HCT116 (cell line): ENCODE measurements around the gene ATG12. TPM values are rescaled to one million over a fixed set of nuclear protein-coding genes. Genes with fewer than 3 reads are reported as not detected.
A peak's percentile ranks its signal among the peaks of the same experiment; 100 is the strongest.

ENCODE experiments used
- ATAC-seq: fragments of 200-7000 bp; cut with Tn5 transposase; 2 replicates; pipeline ENCODE4 v1.9.1; 2020; ENCODE audit warnings: mild to moderate bottlenecking, moderate library complexity
- BruUV-seq: library from RNA; stranded (reverse); fragments of 400-500 nt; replicated peaks from 2 replicates; lab custom pipeline; 2021; lab: Mats Ljungman, UMichigan
- CTCF ChIA-PET: fragments of 300-600 bp; sonication (Branson Sonifier 250); formaldehyde crosslinking; loops from one replicate; lab custom pipeline; 2021; ENCODE audit warnings: antibody characterized with exemption; lab: Charles Lee
- POLR2A ChIA-PET: fragments of 300-600, 350-600 bp; sonication (Branson Sonifier 250); formaldehyde crosslinking; loops from one replicate; lab custom pipeline; 2021; ENCODE audit warnings: antibody characterized with exemption; lab: Charles Lee
- RAD21 ChIA-PET, 2 experiments: fragments of 300-600 bp; sonication (Branson Sonifier 250); formaldehyde crosslinking; loops; one replicate each; lab custom pipeline; 2023; ENCODE audit warnings: low total read pairs in 2 of 2; ENCODE audit not compliant: uncharacterized antibody in 2 of 2, unreplicated experiment in 2 of 2, low non-redundant PET in 1 of 2; lab: Charles Lee
- DNase-seq: peaks from one replicate; pipeline ENCODE4 v3.0.0-alpha.2; 2010; ENCODE audit warnings: low read depth, low spot score
- H2AFZ ChIP-seq: fragments of 200-600 bp; shearing (Covaris generic), sonication (generic); 2 replicates; pipeline ENCODE4 v1.6.1; 2017; ENCODE audit warnings: low read depth, mixed run types, mixed read lengths, antibody characterized with exemption, low read length; ENCODE audit not compliant: poor library complexity, severe bottlenecking
- H3K27ac ChIP-seq: 2 replicates; pipeline ENCODE4 v1.5.1; 2012; ENCODE audit warnings: low read depth, low read length
- H3K27me3 ChIP-seq: fragments of 200-600 bp; sonication (generic); 2 replicates; pipeline ENCODE4 v1.6.1; 2016; ENCODE audit warnings: mixed run types, low read length, mixed read lengths; ENCODE audit not compliant: insufficient read depth
- H3K36me3 ChIP-seq, 2 experiments: fragments of 200-500 bp in 1 of 2; fragments of 200-600 bp in 1 of 2; sonication (Bioruptor generic) in 1 of 2; sonication (generic) in 1 of 2; 2 replicates each; pipeline versions ENCODE4 v1.5.1 to v1.6.1; 2014 to 2016; ENCODE audit warnings: low read length in 2 of 2, inconsistent platforms in 1 of 2, mixed read lengths in 1 of 2, mixed run types in 1 of 2; ENCODE audit not compliant: insufficient read depth in 2 of 2, control insufficient read depth in 1 of 2
- H3K4me1 ChIP-seq, 2 experiments: fragments of 200-600 bp in 1 of 2; sonication (generic) in 1 of 2; 2 replicates each; pipeline versions ENCODE4 v1.5.1 to v1.6.1; 2012 to 2017; ENCODE audit warnings: low read length in 2 of 2, inconsistent platforms in 1 of 2, mild to moderate bottlenecking in 1 of 2, mixed read lengths in 1 of 2, mixed run types in 1 of 2, moderate library complexity in 1 of 2; ENCODE audit not compliant: insufficient read depth in 2 of 2, control insufficient read depth in 1 of 2
- H3K4me2 ChIP-seq: fragments of 200-600 bp; sonication (generic); 2 replicates; pipeline ENCODE4 v1.6.1; 2017; ENCODE audit warnings: mixed run types, low read length, mixed read lengths
- H3K4me3 ChIP-seq, 2 experiments: fragments of 200-600 bp in 1 of 2; sonication (generic) in 1 of 2; replicated peaks in 1 of 2; 2 replicates each; pipeline ENCODE4 v1.5.1; 2011 to 2016; ENCODE audit warnings: low read length in 2 of 2, control low read depth in 1 of 2, low read depth in 1 of 2, mild to moderate bottlenecking in 1 of 2, mixed read lengths in 1 of 2, mixed run types in 1 of 2
- H3K79me2 ChIP-seq: fragments of 200-600 bp; sonication (generic); 2 replicates; pipeline ENCODE4 v1.6.1; 2017; ENCODE audit warnings: mild to moderate bottlenecking, mixed run types, low read length, moderate library complexity, mixed read lengths; ENCODE audit not compliant: insufficient read depth
- H3K9ac ChIP-seq: fragments of 200-600 bp; sonication (generic); 2 replicates; pipeline ENCODE4 v1.6.1; 2016; ENCODE audit warnings: low read length, mixed read lengths
- H3K9me2 ChIP-seq: fragments of 200-600 bp; sonication (generic), shearing (Covaris generic); 2 replicates; pipeline ENCODE4 v1.6.1; 2017; ENCODE audit warnings: mixed run types, mild to moderate bottlenecking, moderate library complexity; ENCODE audit not compliant: insufficient read depth
- H3K9me3 ChIP-seq, 2 experiments: fragments of 200-500 bp in 1 of 2; fragments of 200-600 bp in 1 of 2; sonication (Bioruptor generic) in 1 of 2; sonication (generic) in 1 of 2; 2 replicates each; pipeline ENCODE4 v1.6.1; 2014 to 2017; ENCODE audit warnings: low read length in 2 of 2, mixed read lengths in 2 of 2, inconsistent platforms in 1 of 2, low read depth in 1 of 2, mild to moderate bottlenecking in 1 of 2, mixed run types in 1 of 2, moderate library complexity in 1 of 2; ENCODE audit not compliant: control insufficient read depth in 1 of 2, insufficient read depth in 1 of 2
- H4K20me1 ChIP-seq: fragments of 200-600 bp; sonication (generic), shearing (Covaris generic); 2 replicates; pipeline ENCODE4 v1.6.1; 2017; ENCODE audit warnings: mixed run types, mild to moderate bottlenecking, moderate library complexity; ENCODE audit not compliant: insufficient read depth
- CTCF ChIP-seq, 3 experiments: fragments of 200-600 bp in 1 of 3; sonication (generic) in 1 of 3; IDR thresholded peaks in 2 of 3; conservative IDR thresholded peaks in 1 of 3; 2 replicates each; pipeline ENCODE4 v1.5.1; 2012 to 2017; ENCODE audit warnings: low read depth in 2 of 3, low read length in 2 of 3, antibody characterized with exemption in 1 of 3, borderline replicate concordance in 1 of 3, control low read depth in 1 of 3, mild to moderate bottlenecking in 1 of 3, mixed read lengths in 1 of 3, mixed run types in 1 of 3, moderate library complexity in 1 of 3; ENCODE audit not compliant: insufficient read depth in 1 of 3
- EZH2 ChIP-seq: fragments of 200-600 bp; sonication (generic); IDR thresholded peaks from 2 replicates; pipeline ENCODE4 v1.6.1; 2017; ENCODE audit warnings: antibody characterized with exemption, mixed run types
- FOSL1 ChIP-seq: IDR thresholded peaks from 2 replicates; pipeline ENCODE4 v1.6.1; 2012; ENCODE audit warnings: low read depth
- intact Hi-C: fragments of 100-400 bp; cut with micrococcal nuclease; formaldehyde crosslinking; loops from 2 replicates; pipeline ENCODE4 v1.10.0; 2022
- total RNA-seq: library from RNA; stranded (reverse); gene quantifications from one replicate; pipeline ENCODE4 v1.2.1, GENCODE V29; 2021; ENCODE audit not compliant: unreplicated experiment

Gene ATG12
- total RNA-seq, 1 experiment from 2014 or later: 270 TPM

- Histone ChIP-seq H3K9me3 (no peaks in the 10 kb centered on the region), H4K20me1 (peaks cover 25% of the 10 kb centered on the region; the same call in 1 of the 2 replicates), H3K36me3 (peaks cover 0 to 17% of the 10 kb centered on the region in 2 experiments; a peak in 2 of 4 replicates), H3K4me3 (no peak overlapping the region), H3K4me1 (peaks cover 80 to 98% of the 10 kb centered on the region in 2 experiments), H3K27ac (peak overlapping the region; percentile 76), H3K4me2 (peak overlapping the region; percentile 36; the same call in 1 of the 2 replicates), H3K9ac (no peak overlapping the region), H3K9me2 (no peaks in the 10 kb centered on the region), H3K79me2 (peaks cover 100% of the 10 kb centered on the region), H2AFZ (no peak overlapping the region), H3K27me3 (no peaks in the 10 kb centered on the region)
- DNase-seq: no peak
- intact Hi-C loops: no loop called here
- TF ChIP-seq CTCF (IDR thresholded peaks at IDR 0.05 in 2 of 3, conservative IDR thresholded peaks at IDR 0.05 in 1 of 3; ENCODE audit: borderline replicate concordance in 1 of 3, insufficient read depth in 1 of 3, low read depth in 2 of 3, low read length in 2 of 3) (no peak), FOSL1 (0 out of 2 replicates have a peak, but pooled peaks have one; percentile 5)
- no peak for ATAC-seq
- RAD21 ChIA-PET: no interaction called here
- POLR2A ChIA-PET: interaction anchor here (1.2 to 1.5 kb wide), 2 partner anchors 9 to 13 kb away, joined by 3 to 5 read pairs; no protein-coding TSS in a partner anchor
- BruUV-seq: no TSS peak
- CTCF ChIA-PET: no interaction called here
Observed at GRCh38 chr5:115855959-115856358, 14.6 kb upstream of the ATG12 start.

GRCh38 chr5:115854139-115854538 lies 12.8 kb upstream of the ATG12 start:
- no peak for ATAC-seq
- intact Hi-C loops: no loop called here
- H3K9ac ChIP-seq: no peak overlapping the region
- no peaks in the 10 kb centered on the region for H3K9me3 ChIP-seq
- no TSS peak for BruUV-seq
- H2AFZ ChIP-seq: no peak overlapping the region
- ChIA-PET CTCF (no interaction called here), RAD21 (no interaction called here), POLR2A (no interaction called here)
- no peak for TF ChIP-seq EZH2
- no peak for DNase-seq
- no peak overlapping the region for H3K4me3 ChIP-seq
- peak overlapping the region; percentile 23 for H3K4me2 ChIP-seq
- H3K4me1 ChIP-seq: peaks cover 80 to 98% of the 10 kb centered on the region in 2 experiments
- H3K79me2 ChIP-seq: peaks cover 100% of the 10 kb centered on the region
- H3K27ac ChIP-seq: peak overlapping the region; percentile 76; the same call in 1 of the 2 replicates
- H3K9me2 ChIP-seq: no peaks in the 10 kb centered on the region
- peaks cover 0 to 6% of the 10 kb centered on the region in 2 experiments; a peak in 2 of 4 replicates for H3K36me3 ChIP-seq
- peaks cover 13% of the 10 kb centered on the region; the same call in 1 of the 2 replicates for H4K20me1 ChIP-seq
- H3K27me3 ChIP-seq: no peaks in the 10 kb centered on the region
